Caco-2 (cell line): ENCODE data around the gene CSTPP1. TPM values are rescaled to one million over a fixed set of nuclear protein-coding genes. Genes with fewer than 3 reads are reported as not detected.

ENCODE experiments used
- BruUV-seq: library from RNA; stranded (reverse); fragments of 400-500 nt; replicated peaks from 2 replicates; lab custom pipeline; 2021; lab: Mats Ljungman, UMichigan
- CTCF ChIA-PET: fragments of 300-600 bp; sonication (Branson Sonifier 250); formaldehyde crosslinking; loops from one replicate; lab custom pipeline; 2022; ENCODE audit warnings: antibody characterized with exemption; lab: Charles Lee
- POLR2A ChIA-PET: fragments of 300-600 bp; sonication (Branson Sonifier 250); formaldehyde crosslinking; loops from one replicate; lab custom pipeline; 2022; ENCODE audit warnings: antibody characterized with exemption; lab: Charles Lee
- DNase-seq, 2 experiments: peaks; one replicate each; pipeline versions ENCODE4 v3.0.0 to v3.0.0-alpha.2; 2020 to 2022
- H3K27me3 ChIP-seq: replicated peaks from 2 replicates; pipeline ENCODE4 v1.6.0; 2011; ENCODE audit warnings: low read length; ENCODE audit not compliant: control insufficient read depth, insufficient read depth
- H3K36me3 ChIP-seq: 2 replicates; pipeline ENCODE4 v1.5.1; 2011; ENCODE audit warnings: low read length; ENCODE audit not compliant: control insufficient read depth, insufficient read depth
- H3K4me1 ChIP-seq: fragments of 250-450 bp; sonication (Bioruptor Pico); 2 replicates; pipeline ENCODE4 v1.5.1; 2020; ENCODE audit warnings: mild to moderate bottlenecking
- H3K4me3 ChIP-seq: 2 replicates; pipeline ENCODE4 v1.5.1; 2011; ENCODE audit warnings: low read depth, mild to moderate bottlenecking, control low read depth, low read length
- H3K9me3 ChIP-seq: fragments of 250-450 bp; sonication (Bioruptor Pico); 2 replicates; pipeline ENCODE4 v1.5.1; 2020; ENCODE audit warnings: mild to moderate bottlenecking, moderate library complexity
- H3K27ac Mint-ChIP-seq: one replicate; pipeline ENCODE4 v1.8.0; 2022; ENCODE audit warnings: mixed read lengths; ENCODE audit not compliant: unreplicated experiment
- H3K27me3 Mint-ChIP-seq: one replicate; pipeline ENCODE4 v1.8.0; 2022; ENCODE audit warnings: mixed read lengths; ENCODE audit not compliant: insufficient read depth, unreplicated experiment
- H3K36me3 Mint-ChIP-seq: one replicate; pipeline ENCODE4 v1.8.0; 2022; ENCODE audit warnings: mild to moderate bottlenecking, mixed read lengths; ENCODE audit not compliant: insufficient read depth, unreplicated experiment
- H3K4me1 Mint-ChIP-seq: one replicate; pipeline ENCODE4 v1.8.0; 2022; ENCODE audit warnings: low read depth, mixed read lengths; ENCODE audit not compliant: unreplicated experiment
- H3K4me3 Mint-ChIP-seq: one replicate; pipeline ENCODE4 v1.8.0; 2022; ENCODE audit warnings: mild to moderate bottlenecking, moderate library complexity, mixed read lengths; ENCODE audit not compliant: unreplicated experiment
- H3K9me3 Mint-ChIP-seq: one replicate; pipeline ENCODE4 v1.8.0; 2022; ENCODE audit warnings: mixed read lengths; ENCODE audit not compliant: unreplicated experiment
- CTCF ChIP-seq, 2 experiments: fragments of 200-600 bp in 1 of 2; IDR thresholded peaks; 1 replicate in 1 of 2; 2 replicates in 1 of 2; pipeline versions ENCODE4 v1.5.1 to v1.8.0; 2011 to 2022; ENCODE audit warnings: antibody characterized with exemption in 1 of 2, control low read depth in 1 of 2, inconsistent platforms in 1 of 2, low read depth in 1 of 2, low read length in 1 of 2, mild to moderate bottlenecking in 1 of 2, moderate library complexity in 1 of 2; ENCODE audit not compliant: insufficient read depth in 1 of 2, severe bottlenecking in 1 of 2, unreplicated experiment in 1 of 2
- intact Hi-C: fragments of 100-400 bp; cut with micrococcal nuclease; formaldehyde crosslinking; loops from one replicate; pipeline ENCODE4 v1.10.0; 2022; ENCODE audit not compliant: unreplicated experiment
- total RNA-seq: library from RNA; stranded (reverse); gene quantifications from 2 replicates; pipeline ENCODE4 v1.2.3, GENCODE V29; 2022

The CSTPP1 gene
- total RNA-seq, 1 experiment from 2014 or later, result 22.9 TPM

GRCh38 chr11:47152953-47153950 lies 216.7 kb downstream of the CSTPP1 start:
- Mint-ChIP-seq H3K9me3 (no peaks in the 10 kb centered on the region), H3K4me1 (peaks cover 3% of the 10 kb centered on the region), H3K27me3 (no peaks in the 10 kb centered on the region), H3K36me3 (peaks cover 11% of the 10 kb centered on the region), H3K27ac (no peak overlapping the region), H3K4me3 (no peak overlapping the region)
- intact Hi-C loops, result loop anchor here (1.0 to 10.0 kb wide), 5 partner anchors 48 to 264 kb away; no protein-coding TSS in a partner anchor
- DNase-seq, result peak; percentile 79 to 89
- ChIA-PET CTCF (interaction anchor here (0.6 to 2.0 kb wide), 29 partner anchors 9 to 403 kb away, joined by 3 to 19 read pairs (median 5); partner anchors contain the start of genes CSTPP1, DDB2 and LRP4), POLR2A (interaction anchor here (0.5 to 1.1 kb wide), 7 partner anchors 8 to 444 kb away, joined by 3 to 5 read pairs (median 3); partner anchors contain the start of gene CSTPP1)
- H3K27me3 ChIP-seq, result no peaks in the 10 kb centered on the region
- no TSS peak for BruUV-seq
- no peaks in the 10 kb centered on the region for H3K9me3 ChIP-seq
- no peaks in the 10 kb centered on the region for H3K36me3 ChIP-seq
- H3K4me3 ChIP-seq, result no peak overlapping the region
- peak; percentile 96 to 98 for TF ChIP-seq CTCF (IDR thresholded peaks at IDR 0.05; ENCODE audit: insufficient read depth in 1 of 2, low read depth in 1 of 2, low read length in 1 of 2, severe bottlenecking in 1 of 2, unreplicated experiment in 1 of 2)
- no peaks in the 10 kb centered on the region for H3K4me1 ChIP-seq

GRCh38 chr11:47154616-47155570 lies 218.3 kb downstream of the CSTPP1 start:
- no peaks in the 10 kb centered on the region; the same call in 1 of the 2 replicates for H3K36me3 ChIP-seq
- BruUV-seq, result no TSS peak
- no peak overlapping the region for H3K27ac Mint-ChIP-seq
- no peaks in the 10 kb centered on the region for H3K9me3 ChIP-seq
- H3K36me3 Mint-ChIP-seq, result peaks cover 27% of the 10 kb centered on the region
- H3K27me3 ChIP-seq, result no peaks in the 10 kb centered on the region
- H3K4me3 Mint-ChIP-seq, result no peak overlapping the region
- intact Hi-C loops, result loop anchor here (10.0 kb wide), 1 partner anchor 130 kb away; no protein-coding TSS in a partner anchor
- no peaks in the 10 kb centered on the region for H3K4me1 ChIP-seq
- H3K4me1 Mint-ChIP-seq, result peaks cover 7% of the 10 kb centered on the region
- no peak for DNase-seq
- ChIA-PET POLR2A (no interaction called here), CTCF (interaction anchor here (1.2 kb wide), 1 partner anchor 238 kb away, joined by 3 read pairs; no protein-coding TSS in a partner anchor)
- no peak for TF ChIP-seq CTCF (IDR thresholded peaks at IDR 0.05; ENCODE audit: insufficient read depth in 1 of 2, low read depth in 1 of 2, low read length in 1 of 2, severe bottlenecking in 1 of 2, unreplicated experiment in 1 of 2)
- no peaks in the 10 kb centered on the region for H3K27me3 Mint-ChIP-seq
- no peaks in the 10 kb centered on the region for H3K9me3 Mint-ChIP-seq
- H3K4me3 ChIP-seq, result no peak overlapping the region
